Uterus (tissue), 4 donors: ENCODE measurements around the gene MSH2. TPM values are rescaled to one million over a fixed set of nuclear protein-coding genes. Genes with fewer than 3 reads are reported as not detected.

Experiments used
- DNase-seq, 2 donors: peaks; one replicate each; pipeline ENCODE4 v3.0.0-alpha.2; 2019 to 2020
- H3K27ac ChIP-seq, 2 donors: fragments of 200-600 bp; sonication (generic); 1 replicate in 1 of 2; 2 replicates in 1 of 2; pipeline ENCODE4 v1.5.1; 2016 to 2018
- H3K27me3 ChIP-seq, 2 donors: fragments of 200-600 bp; sonication (generic); one replicate each; pipeline ENCODE4 v1.5.1; 2018 to 2019; ENCODE audit warnings: control low read depth in 1 of 2
- H3K36me3 ChIP-seq, 2 donors: fragments of 200-600 bp; sonication (generic); one replicate each; pipeline ENCODE4 v1.5.1; 2019; ENCODE audit warnings: control low read depth in 1 of 2
- H3K4me1 ChIP-seq, 2 donors: fragments of 200-600 bp; sonication (generic); one replicate each; pipeline ENCODE4 v1.5.1; 2018 to 2019; ENCODE audit warnings: control low read depth in 1 of 2
- H3K4me3 ChIP-seq, 2 donors: fragments of 200-600 bp; sonication (generic); 1 replicate in 1 of 2; 2 replicates in 1 of 2; pipeline ENCODE4 v1.5.1; 2018 to 2019; ENCODE audit warnings: mild to moderate bottlenecking in 1 of 2
- H3K9me3 ChIP-seq, 2 donors: fragments of 200-600 bp; sonication (generic); one replicate each; pipeline ENCODE4 v1.5.1; 2019; ENCODE audit warnings: control low read depth in 1 of 2
- POLR2A ChIP-seq, 2 donors: fragments of 450-650 bp; IDR thresholded peaks; one replicate each; pipeline ENCODE4 v1.6.1; 2016; ENCODE audit warnings: antibody characterized with exemption in 2 of 2, mild to moderate bottlenecking in 1 of 2, moderate library complexity in 1 of 2
- intact Hi-C: fragments of 100-400 bp; cut with DNase I; formaldehyde crosslinking; loops from one replicate; pipeline ENCODE4 v1.15.1; 2023; ENCODE audit warnings: low total_unique reads
- total RNA-seq, 4 donors: library from RNA; depleted of rRNA in 3 of 4; stranded (reverse); fragments of >200 nt in 3 of 4; gene quantifications; one replicate each; pipeline versions ENCODE4 v1.1.0 to v1.2.4, GENCODE V29; 2014 to 2023
- TF ChIP-seq, protein P1 (sequence below), 4 experiments: fragments of 200-600 bp in 2 of 4; fragments of 450-650 bp in 2 of 4; sonication (generic) in 2 of 4; IDR thresholded peaks; one replicate each; pipeline ENCODE4 v1.5.1; 2016 to 2019; ENCODE audit warnings: antibody characterized with exemption in 4 of 4, mild to moderate bottlenecking in 2 of 4, moderate library complexity in 1 of 4
- donor health status: DM: yes; HTN: yes; CAD: no.

The MSH2 gene
- total RNA-seq, 4 donors from 2014 or later, result 13.5 to 76.7 (median 24.6) TPM

DNA sequence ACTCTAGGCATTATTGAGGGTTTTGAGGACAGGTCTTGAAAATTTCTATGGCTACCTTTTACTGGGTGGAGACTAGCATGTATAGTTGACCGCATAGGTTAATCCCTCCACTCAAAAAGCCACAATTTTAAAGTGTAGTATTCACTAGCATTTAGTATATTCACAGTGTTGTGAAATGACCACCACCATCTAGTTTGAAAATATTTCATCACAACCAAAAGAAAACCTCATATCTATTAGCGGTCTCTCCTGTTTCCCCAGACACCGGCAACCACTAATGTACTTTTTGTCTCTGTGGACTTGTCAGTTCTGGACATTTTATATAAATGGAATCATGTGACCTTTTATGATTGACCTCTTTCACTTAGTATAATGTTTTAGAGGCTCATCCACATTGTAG is 53.9 kb downstream of the MSH2 start:
- Histone ChIP-seq H3K27me3 (no peaks in the 10 kb centered on the region), H3K36me3 (no peaks in the 10 kb centered on the region), H3K4me1 (no peaks in the 10 kb centered on the region), H3K27ac (no peak overlapping the region), H3K4me3 (no peak overlapping the region), H3K9me3 (no peaks in the 10 kb centered on the region)
- no peak for DNase-seq
- TF ChIP-seq POLR2A (IDR thresholded peaks at IDR 0.05), result no peak
- TF ChIP-seq, protein P1, sequence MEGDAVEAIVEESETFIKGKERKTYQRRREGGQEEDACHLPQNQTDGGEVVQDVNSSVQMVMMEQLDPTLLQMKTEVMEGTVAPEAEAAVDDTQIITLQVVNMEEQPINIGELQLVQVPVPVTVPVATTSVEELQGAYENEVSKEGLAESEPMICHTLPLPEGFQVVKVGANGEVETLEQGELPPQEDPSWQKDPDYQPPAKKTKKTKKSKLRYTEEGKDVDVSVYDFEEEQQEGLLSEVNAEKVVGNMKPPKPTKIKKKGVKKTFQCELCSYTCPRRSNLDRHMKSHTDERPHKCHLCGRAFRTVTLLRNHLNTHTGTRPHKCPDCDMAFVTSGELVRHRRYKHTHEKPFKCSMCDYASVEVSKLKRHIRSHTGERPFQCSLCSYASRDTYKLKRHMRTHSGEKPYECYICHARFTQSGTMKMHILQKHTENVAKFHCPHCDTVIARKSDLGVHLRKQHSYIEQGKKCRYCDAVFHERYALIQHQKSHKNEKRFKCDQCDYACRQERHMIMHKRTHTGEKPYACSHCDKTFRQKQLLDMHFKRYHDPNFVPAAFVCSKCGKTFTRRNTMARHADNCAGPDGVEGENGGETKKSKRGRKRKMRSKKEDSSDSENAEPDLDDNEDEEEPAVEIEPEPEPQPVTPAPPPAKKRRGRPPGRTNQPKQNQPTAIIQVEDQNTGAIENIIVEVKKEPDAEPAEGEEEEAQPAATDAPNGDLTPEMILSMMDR (IDR thresholded peaks at IDR 0.05), result no peak
- intact Hi-C loops, result no loop called here

DNA sequence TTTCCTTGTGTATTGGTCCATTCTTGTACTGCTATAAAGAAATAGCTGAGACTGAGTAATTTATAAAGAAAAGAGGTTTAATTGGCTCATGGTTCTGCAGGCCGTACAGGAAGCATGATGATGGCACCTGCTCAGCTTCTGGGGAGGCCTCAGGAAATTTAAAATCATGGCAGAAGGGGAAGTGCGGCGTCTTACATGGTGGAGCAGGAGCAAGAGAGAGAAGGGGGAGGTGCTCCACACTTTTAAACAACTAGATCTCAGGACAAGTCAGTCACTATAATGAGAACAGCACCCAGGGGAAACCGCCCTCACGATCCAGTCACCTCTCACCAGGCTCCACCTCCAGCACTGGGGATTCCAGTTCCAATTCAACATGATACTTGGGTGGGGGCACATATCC is 54.3 kb downstream of the MSH2 start:
- no peak overlapping the region for H3K27ac ChIP-seq

DNA sequence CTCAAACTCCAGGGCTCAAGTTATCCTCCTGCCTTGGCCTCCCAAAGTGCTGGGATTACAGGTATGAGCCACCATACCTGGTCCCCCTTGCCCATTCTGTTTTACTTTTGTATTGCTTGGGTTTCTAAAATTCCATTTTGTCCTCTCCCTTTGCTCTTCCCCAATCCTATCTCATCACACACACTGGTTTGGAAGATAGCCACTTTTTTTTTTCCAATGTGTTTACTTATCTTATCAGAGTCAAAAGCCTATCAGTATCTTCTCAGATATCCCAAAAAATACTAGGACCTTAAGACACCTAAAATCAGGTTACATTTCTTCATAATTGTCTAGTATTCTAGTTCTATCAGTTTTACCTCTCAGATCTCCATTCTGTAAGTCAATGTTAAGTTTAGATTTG is 56.1 kb downstream of the MSH2 start:
- Histone ChIP-seq H3K27ac (no peak overlapping the region), H3K36me3 (no peaks in the 10 kb centered on the region), H3K9me3 (no peaks in the 10 kb centered on the region), H3K4me1 (no peaks in the 10 kb centered on the region), H3K27me3 (no peaks in the 10 kb centered on the region), H3K4me3 (no peak overlapping the region)
- intact Hi-C loops, result no loop called here
- no peak for DNase-seq
- no peak for TF ChIP-seq POLR2A (IDR thresholded peaks at IDR 0.05)
- TF ChIP-seq, protein P1 (IDR thresholded peaks at IDR 0.05), result no peak

More for the DNA sequence above, 54.3 kb downstream of the MSH2 start:
- intact Hi-C loops, result no loop called here
- H3K9me3 ChIP-seq, result no peaks in the 10 kb centered on the region
- H3K27me3 ChIP-seq, result no peaks in the 10 kb centered on the region
- H3K4me1 ChIP-seq, result no peaks in the 10 kb centered on the region
- H3K36me3 ChIP-seq, result no peaks in the 10 kb centered on the region
- no peak for TF ChIP-seq POLR2A (IDR thresholded peaks at IDR 0.05)
- TF ChIP-seq, protein P1 (IDR thresholded peaks at IDR 0.05), result no peak
- DNase-seq, result no peak
- no peak overlapping the region for H3K4me3 ChIP-seq

DNA sequence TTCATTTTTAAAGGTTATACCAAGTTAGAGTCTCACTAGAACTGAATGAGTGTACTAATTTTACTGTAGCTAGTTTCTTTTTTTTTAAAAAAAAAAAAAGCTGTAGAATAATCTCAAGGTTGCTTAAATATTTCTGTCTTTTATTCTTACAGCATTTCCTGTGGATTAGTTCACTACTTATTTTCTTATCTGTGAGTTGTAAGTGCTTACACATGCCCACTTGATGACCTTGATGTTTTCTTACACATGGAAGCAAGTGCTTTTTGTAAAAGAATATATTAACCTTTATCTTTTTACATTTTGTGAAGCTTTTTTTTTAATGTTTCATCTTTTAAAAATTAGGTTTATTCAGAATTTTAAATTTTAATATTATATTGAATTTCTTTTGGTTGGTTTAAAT is 57.8 kb downstream of the MSH2 start:
- intact Hi-C loops, result no loop called here
- H3K27me3 ChIP-seq, result no peaks in the 10 kb centered on the region
- TF ChIP-seq POLR2A (IDR thresholded peaks at IDR 0.05), result no peak
- TF ChIP-seq, protein P1 (IDR thresholded peaks at IDR 0.05), result no peak
- H3K36me3 ChIP-seq, result no peaks in the 10 kb centered on the region
- H3K27ac ChIP-seq, result no peak overlapping the region
- DNase-seq, result no peak
- no peaks in the 10 kb centered on the region for H3K9me3 ChIP-seq
- no peaks in the 10 kb centered on the region for H3K4me1 ChIP-seq
- no peak overlapping the region for H3K4me3 ChIP-seq

DNA sequence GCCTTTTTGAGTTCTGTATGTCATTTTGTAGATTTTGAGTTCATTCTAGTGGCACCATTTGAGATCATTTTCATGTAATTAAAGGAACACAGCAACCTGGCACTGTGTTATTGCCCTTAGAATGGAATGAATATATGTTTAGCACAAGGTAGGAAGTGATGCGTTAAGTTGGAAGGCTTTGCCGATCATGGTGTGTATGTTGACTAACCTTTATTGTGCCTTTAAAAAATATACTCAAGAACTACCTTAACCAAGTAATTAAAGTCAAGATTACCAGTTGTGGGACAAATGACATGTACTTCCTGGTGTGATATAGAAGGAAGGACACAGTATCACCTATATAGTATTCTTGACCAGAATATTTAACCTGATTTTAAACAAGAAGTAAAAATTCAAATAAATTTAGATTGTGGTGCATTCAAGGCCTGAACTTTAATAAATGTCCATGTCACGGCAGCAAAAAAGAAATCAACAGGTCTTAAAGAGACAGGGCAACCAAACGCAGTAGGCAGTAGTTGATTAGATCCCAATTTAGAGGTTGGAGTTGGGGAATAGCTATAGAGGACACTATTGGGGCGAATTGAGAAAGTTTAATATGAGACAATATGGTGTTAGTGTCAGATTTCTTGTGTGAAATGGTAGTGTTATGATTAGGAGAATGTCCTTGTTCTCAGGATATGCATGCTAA is 68.6 kb downstream of the MSH2 start:
- no peak for DNase-seq
- no peaks in the 10 kb centered on the region for H3K9me3 ChIP-seq
- H3K27me3 ChIP-seq, result no peaks in the 10 kb centered on the region
- H3K4me1 ChIP-seq, result no peaks in the 10 kb centered on the region
- no peak overlapping the region for H3K27ac ChIP-seq
- no peak overlapping the region for H3K4me3 ChIP-seq
- intact Hi-C loops, result no loop called here
- no peaks in the 10 kb centered on the region for H3K36me3 ChIP-seq
- TF ChIP-seq POLR2A (IDR thresholded peaks at IDR 0.05), result no peak
- TF ChIP-seq, protein P1 (IDR thresholded peaks at IDR 0.05), result no peak
